Measurements from ENCODE around the gene CNTNAP2. TPM values are rescaled to one million over a fixed set of nuclear protein-coding genes. Genes with fewer than 3 reads are reported as not detected.
"Not testable (repeated sequence)": the region's sequence is repeated elsewhere in the genome, so short reads cannot be mapped to it uniquely, and the experiment has no call there.

CNTNAP2 gene
- total RNA-seq, 2 experiments from 2014 or later: not detected

DNA sequence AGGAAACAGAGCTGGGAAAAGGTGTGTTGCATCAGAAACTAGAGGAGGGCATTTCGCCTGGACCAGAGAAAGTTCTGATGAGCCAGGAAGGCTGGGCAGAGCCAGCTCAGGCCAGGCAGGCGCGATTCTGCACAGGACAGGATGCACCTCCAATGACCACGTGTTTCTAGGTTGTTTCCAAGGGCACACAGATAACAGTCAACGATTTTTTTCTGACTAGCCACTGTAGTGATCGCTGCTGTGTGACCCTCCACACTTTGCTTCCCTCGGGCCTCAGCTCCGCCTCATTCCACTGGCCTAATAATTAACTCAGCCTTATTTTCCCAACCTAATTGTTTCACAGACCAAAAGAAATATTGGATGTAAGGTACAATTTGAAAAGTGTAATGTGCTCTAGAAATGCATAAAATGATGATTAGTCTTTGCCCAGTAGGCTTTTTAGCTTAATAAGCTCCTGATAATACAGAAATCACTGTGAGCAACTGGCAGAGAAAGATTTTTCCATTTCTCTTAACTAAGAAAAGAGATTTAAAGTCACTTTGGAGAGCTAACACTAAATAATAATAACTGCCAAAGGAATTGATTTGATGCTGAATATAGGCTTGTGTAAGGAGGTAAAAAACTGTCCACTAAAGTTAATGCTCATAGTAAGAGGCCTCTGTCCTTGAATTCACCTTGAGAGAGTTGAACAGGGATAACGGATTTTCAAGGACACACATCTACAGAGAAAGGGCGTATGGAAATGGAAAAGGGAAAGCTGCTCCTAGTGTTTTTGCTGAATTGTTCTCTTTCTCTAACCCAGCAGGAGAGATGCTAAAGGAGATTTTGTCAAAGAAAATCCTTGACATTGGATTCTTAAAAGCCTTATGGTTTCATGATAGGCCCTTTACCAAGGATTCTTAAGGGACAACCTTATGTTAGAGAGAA is 2183.0 kb downstream of the CNTNAP2 start:
- ATAC-seq (ENCODE audit: low read depth) (no peak), DNase-seq (no peak)
- no peaks in the 10 kb centered on the region for H3K9me3 Mint-ChIP-seq
- H3K36me3 Mint-ChIP-seq: no peaks in the 10 kb centered on the region
- peaks cover 2% of the 10 kb centered on the region for H3K27me3 Mint-ChIP-seq
- peaks cover 4% of the 10 kb centered on the region for H3K4me1 Mint-ChIP-seq
- POLR2A ChIA-PET: no interaction called here
- no peak overlapping the region for H3K27ac Mint-ChIP-seq
- H3K4me3 Mint-ChIP-seq: no peak overlapping the region

DNA sequence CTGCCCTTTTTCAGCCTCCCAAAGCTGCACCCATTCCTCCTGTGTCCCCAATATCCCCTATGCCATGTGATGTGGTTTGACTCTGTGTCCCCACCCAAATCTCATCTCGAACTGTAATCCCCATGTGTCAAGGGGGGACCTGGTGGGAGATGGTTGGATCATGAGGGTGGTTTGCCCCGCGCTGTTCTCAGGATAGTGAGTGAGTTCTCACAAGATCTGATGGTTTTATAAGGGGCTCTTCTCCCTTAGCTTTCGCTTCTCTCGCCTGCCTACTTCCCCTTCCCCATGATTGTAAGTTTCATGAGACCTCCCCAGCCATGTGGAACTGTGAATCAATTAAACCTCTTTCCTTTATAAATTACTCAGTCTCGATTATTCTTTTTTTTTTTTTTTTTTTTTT is 2185.8 kb downstream of the CNTNAP2 start:
- H3K36me3 Mint-ChIP-seq; H3K4me3 Mint-ChIP-seq; H3K9me3 Mint-ChIP-seq; DNase-seq; H3K4me1 Mint-ChIP-seq; POLR2A ChIA-PET; H3K27me3 Mint-ChIP-seq; H3K27ac Mint-ChIP-seq; ATAC-seq (ENCODE audit: low read depth): not testable (repeated sequence)

DNA sequence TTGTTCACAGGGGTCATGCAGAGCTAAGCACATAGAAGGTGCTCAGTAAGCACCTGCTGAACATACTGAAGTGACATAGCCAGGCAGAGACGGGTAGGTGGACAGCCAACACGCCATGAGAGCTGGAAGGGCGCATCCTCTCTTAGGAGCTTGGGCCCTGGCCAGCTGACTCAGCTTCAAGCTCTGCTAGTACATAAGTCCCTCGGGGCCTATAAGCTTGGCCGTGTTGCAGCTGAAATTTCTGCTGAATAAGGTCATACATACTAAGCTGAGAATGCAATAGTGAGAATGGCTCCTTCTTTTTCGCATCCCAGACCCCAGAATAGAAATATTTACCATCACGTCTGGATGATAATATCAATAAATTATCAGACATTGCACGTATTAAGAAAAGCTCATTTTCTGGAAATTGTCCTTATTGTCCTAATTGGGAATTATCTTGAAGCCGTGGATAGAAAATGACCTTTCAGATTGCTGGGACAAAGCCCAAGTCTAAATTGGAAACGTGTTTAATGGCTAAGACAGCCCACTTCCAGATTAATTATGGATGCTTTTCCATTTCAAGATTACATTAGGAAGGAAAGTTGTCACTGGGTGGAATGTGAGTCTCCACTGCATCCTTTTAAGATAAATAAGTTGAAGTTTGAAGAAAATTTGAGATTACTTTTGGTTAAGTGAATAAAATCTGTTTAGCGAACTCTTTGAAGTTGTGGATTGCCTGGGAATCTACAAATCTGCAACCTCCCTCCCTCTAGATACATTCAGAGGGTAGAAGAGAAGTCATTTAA is 2186.9 kb downstream of the CNTNAP2 start:
- ATAC-seq (ENCODE audit: low read depth) (no peak), DNase-seq (no peak)
- H3K4me1 Mint-ChIP-seq: peaks cover 7% of the 10 kb centered on the region
- H3K27ac Mint-ChIP-seq: no peak overlapping the region
- no peaks in the 10 kb centered on the region for H3K36me3 Mint-ChIP-seq
- H3K9me3 Mint-ChIP-seq: no peaks in the 10 kb centered on the region
- POLR2A ChIA-PET: no interaction called here
- H3K4me3 Mint-ChIP-seq: no peak overlapping the region
- no peaks in the 10 kb centered on the region for H3K27me3 Mint-ChIP-seq

DNA sequence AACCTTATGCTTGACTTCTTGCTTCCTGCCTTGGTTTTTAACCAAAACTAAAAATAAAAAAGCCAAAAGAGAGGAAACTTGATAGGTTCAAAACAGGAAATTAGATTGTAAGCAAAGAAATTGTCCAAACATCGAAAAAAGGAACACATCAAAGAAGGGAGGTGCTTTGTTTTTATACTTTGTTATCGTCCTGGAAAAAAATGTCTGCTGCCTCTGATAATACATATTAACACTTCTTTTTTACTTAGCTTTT is 2187.4 kb downstream of the CNTNAP2 start:
- no peaks in the 10 kb centered on the region for H3K27me3 Mint-ChIP-seq
- H3K4me3 Mint-ChIP-seq: no peak overlapping the region
- H3K27ac Mint-ChIP-seq: no peak overlapping the region
- H3K9me3 Mint-ChIP-seq: no peaks in the 10 kb centered on the region
- POLR2A ChIA-PET: no interaction called here
- no peaks in the 10 kb centered on the region for H3K36me3 Mint-ChIP-seq
- H3K4me1 Mint-ChIP-seq: peaks cover 7% of the 10 kb centered on the region
- no peak for DNase-seq
- ATAC-seq (ENCODE audit: low read depth): no peak

DNA sequence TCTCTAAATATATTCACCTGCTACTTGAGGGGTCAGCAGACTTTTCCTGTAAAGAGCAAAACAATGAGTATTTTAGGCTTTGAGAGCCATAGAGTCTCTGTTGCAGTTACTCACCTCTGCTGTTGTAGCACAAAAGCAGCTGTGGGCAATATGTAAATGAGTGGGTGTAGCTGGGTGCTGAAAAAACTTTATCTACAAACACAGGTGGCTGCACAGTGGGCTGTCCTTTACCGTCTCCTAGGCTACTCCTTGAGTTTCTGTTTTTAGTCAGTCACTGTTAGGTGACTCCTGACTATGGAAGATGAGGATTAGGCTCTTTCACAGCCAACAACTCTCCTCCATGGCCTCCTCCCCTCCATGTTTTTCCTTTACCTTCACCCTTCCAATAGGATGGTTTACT is 2187.9 kb downstream of the CNTNAP2 start:
- no peak overlapping the region for H3K27ac Mint-ChIP-seq
- no peaks in the 10 kb centered on the region for H3K27me3 Mint-ChIP-seq
- no peak for ATAC-seq (ENCODE audit: low read depth)
- no peak overlapping the region for H3K4me3 Mint-ChIP-seq
- no peaks in the 10 kb centered on the region for H3K36me3 Mint-ChIP-seq
- POLR2A ChIA-PET: no interaction called here
- H3K4me1 Mint-ChIP-seq: peaks cover 7% of the 10 kb centered on the region
- DNase-seq: no peak
- H3K9me3 Mint-ChIP-seq: no peaks in the 10 kb centered on the region

DNA sequence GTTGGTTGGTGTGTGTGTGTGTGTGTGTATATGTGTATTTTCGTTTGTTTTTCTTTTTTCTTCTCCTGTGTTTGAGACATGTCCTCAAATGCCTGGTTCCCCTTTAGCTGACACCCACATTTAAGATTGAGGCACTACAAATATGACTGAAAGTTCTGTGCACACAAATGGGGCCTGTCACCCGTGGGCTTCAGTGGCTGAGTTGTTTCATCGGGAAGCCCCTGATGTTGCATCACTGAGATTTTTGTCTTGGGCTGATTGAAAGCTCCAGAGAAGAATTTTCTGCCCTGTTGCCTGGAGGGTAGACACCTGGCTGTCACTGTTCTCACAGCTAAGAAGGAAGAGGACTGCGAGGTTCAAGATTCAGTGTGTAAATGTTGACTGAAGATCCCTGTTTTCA is 2190.2 kb downstream of the CNTNAP2 start:
- no peak overlapping the region for H3K27ac Mint-ChIP-seq
- peaks cover 7% of the 10 kb centered on the region for H3K4me1 Mint-ChIP-seq
- DNase-seq (no peak), ATAC-seq (ENCODE audit: low read depth) (no peak)
- no peaks in the 10 kb centered on the region for H3K36me3 Mint-ChIP-seq
- no peaks in the 10 kb centered on the region for H3K27me3 Mint-ChIP-seq
- POLR2A ChIA-PET: no interaction called here
- no peak overlapping the region for H3K4me3 Mint-ChIP-seq
- no peaks in the 10 kb centered on the region for H3K9me3 Mint-ChIP-seq

DNA sequence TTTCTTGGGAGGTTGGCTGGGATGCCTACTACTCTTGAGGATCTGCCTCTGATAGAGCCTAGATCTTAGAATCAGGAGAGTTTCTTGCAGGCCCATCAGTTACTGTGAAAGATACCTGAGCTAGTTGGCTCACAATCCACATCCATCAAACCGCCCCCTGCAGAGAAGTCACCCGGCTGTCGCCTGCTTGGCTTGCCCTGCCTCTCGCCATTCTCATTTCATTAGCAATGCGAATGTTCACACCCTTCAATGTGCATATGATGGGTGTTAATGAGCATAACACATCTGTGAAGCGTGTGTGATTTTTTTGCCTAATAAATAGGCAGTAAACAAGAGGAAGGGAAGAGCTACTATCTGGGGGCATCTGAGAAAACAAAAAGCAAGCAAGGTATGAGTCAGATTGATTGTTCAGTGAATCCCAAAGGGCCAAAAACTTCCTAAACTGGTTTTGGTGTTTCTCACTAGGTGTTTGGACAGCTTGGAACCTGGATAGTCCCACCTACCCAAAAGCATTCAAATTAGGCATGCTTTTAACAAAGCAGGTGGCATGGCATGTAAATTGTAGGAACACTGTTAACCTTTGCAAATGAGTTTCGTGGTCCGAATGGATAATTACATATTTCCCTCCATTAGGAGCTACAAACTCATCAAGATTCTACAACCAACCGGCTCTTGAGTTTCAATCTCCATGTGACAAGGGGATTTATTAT is 2201.7 kb downstream of the CNTNAP2 start:
- Mint-ChIP-seq H3K4me1 (no peaks in the 10 kb centered on the region), H3K9me3 (peaks cover 4% of the 10 kb centered on the region), H3K36me3 (no peaks in the 10 kb centered on the region), H3K27ac (no peak overlapping the region), H3K4me3 (no peak overlapping the region), H3K27me3 (no peaks in the 10 kb centered on the region)
- POLR2A ChIA-PET: no interaction called here
- ATAC-seq (ENCODE audit: low read depth): no peak
- DNase-seq: no peak

DNA sequence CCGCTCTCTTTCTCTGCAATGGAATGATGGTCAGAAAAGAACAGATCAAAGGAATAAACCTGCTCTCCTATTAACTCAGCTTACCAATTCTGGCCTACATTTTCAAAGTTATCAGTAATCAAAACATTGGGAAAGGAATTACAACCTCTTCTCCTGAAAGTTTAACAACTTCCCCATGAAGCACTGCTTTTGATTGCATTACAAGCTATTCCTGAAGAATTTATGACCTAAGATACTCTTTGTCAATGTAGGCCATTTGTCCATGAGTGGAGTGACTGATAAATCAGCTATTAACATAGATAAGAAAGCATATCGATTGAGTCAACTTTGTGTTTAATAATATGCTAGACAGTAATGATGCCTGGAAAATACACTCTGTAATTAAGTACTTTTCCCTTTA is 2202.2 kb downstream of the CNTNAP2 start:
- ATAC-seq (ENCODE audit: low read depth) (no peak), DNase-seq (no peak)
- Mint-ChIP-seq H3K27ac (no peak overlapping the region), H3K4me3 (no peak overlapping the region), H3K4me1 (no peaks in the 10 kb centered on the region), H3K27me3 (peaks cover 3% of the 10 kb centered on the region), H3K9me3 (peaks cover 3% of the 10 kb centered on the region), H3K36me3 (no peaks in the 10 kb centered on the region)
- POLR2A ChIA-PET: no interaction called here

DNA sequence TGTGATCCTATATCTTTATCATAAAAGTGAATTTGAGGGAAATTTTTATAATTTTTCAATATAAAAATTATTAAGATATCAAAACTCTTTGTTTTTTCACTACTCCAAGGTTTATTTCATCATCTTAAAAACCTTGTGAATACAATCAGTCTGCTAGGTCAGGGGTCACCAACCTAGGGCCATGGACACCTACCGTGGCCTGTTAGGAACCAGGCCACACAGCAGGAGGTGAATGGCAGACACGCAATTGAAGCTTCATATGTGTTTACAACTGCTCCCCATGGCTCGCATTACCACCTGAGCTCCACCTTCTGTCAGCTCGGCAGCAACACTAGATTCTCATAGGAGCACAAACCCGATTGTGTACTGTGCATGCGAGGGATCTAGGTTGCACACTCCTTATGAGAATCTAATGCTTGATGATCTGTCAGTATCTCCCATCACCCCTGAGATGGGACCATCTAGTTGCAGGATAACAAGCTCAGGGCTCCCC is 2202.8 kb downstream of the CNTNAP2 start:
- H3K36me3 Mint-ChIP-seq: no peaks in the 10 kb centered on the region
- no peak for ATAC-seq (ENCODE audit: low read depth)

DNA sequence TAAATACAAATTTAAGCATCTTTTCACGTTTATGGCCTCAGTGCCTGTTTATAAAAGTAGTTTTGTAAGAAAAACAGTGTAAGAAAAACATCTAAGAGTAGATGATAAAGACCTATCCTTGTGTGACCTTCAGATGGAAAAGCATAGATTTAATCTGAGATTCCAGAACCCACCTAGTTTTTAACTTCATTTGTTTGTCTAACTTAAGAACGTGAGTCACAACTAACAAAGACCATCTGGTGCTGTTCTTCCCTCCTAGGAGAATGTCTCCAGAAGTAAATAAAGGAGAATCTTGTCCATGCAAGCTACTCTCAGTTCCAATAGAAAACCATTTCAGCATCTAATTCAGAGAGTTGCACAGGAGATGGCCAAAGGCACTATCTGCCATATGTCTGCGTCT is 2208.6 kb downstream of the CNTNAP2 start:
- H3K27ac Mint-ChIP-seq: no peak overlapping the region
- ATAC-seq (ENCODE audit: low read depth): no peak
- no peaks in the 10 kb centered on the region for H3K4me1 Mint-ChIP-seq
- POLR2A ChIA-PET: no interaction called here
- H3K36me3 Mint-ChIP-seq: peaks cover 1% of the 10 kb centered on the region
- H3K4me3 Mint-ChIP-seq: no peak overlapping the region
- no peak for DNase-seq
- H3K9me3 Mint-ChIP-seq: peaks cover 6% of the 10 kb centered on the region
- H3K27me3 Mint-ChIP-seq: peaks cover 4% of the 10 kb centered on the region

More for the DNA sequence above, 2202.8 kb downstream of the CNTNAP2 start:
- no peaks in the 10 kb centered on the region for H3K4me1 Mint-ChIP-seq
- no peak overlapping the region for H3K27ac Mint-ChIP-seq
- POLR2A ChIA-PET: no interaction called here
- no peak for DNase-seq
- no peak overlapping the region for H3K4me3 Mint-ChIP-seq
- no peaks in the 10 kb centered on the region for H3K9me3 Mint-ChIP-seq
- peaks cover 3% of the 10 kb centered on the region for H3K27me3 Mint-ChIP-seq

DNA sequence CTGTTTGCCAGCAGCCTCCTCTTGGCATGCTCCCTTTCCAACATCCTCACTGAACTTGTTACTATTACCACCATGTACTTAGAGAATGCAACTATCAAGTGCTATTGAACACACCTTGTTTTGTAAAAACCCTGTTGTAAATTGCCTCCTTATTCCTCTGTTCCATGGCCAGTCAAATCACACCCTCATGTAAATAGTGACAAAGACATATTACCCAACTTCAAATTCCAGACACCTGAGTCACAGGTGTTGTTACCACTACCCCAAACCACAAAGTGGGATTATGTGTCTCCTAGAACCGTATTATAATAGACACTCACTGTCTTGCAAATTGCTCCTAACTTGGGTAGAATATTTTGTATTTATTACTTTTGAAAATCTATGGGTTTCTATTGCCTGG is 2210.8 kb downstream of the CNTNAP2 start:
- Mint-ChIP-seq H3K4me1 (no peaks in the 10 kb centered on the region), H3K9me3 (peaks cover 20% of the 10 kb centered on the region), H3K36me3 (peaks cover 5% of the 10 kb centered on the region), H3K27ac (no peak overlapping the region), H3K4me3 (no peak overlapping the region), H3K27me3 (peaks cover 4% of the 10 kb centered on the region)
- DNase-seq: no peak
- ATAC-seq (ENCODE audit: low read depth): no peak
- POLR2A ChIA-PET: no interaction called here

DNA sequence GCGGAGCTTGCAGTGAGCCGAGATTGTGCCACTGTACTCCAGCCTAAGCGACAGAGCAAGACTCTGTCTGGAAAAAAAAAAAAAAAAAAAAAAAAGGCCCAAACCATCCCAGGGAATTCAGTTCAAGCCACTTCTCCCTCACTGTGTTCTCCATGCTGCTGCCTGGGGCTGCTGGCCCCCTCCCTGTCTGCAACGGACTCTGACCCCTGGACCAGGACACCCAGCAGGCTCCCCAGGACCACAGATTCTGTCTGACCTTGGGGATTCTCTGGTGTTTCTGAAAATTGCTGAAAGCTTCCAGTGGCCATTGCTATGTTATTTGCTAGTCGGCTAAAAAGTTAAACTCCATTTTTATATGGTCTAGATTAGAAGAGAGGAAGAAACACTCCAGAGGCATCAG is 2212.3 kb downstream of the CNTNAP2 start:
- Mint-ChIP-seq H3K27ac (no peak overlapping the region), H3K36me3 (peaks cover 5% of the 10 kb centered on the region), H3K27me3 (peaks cover 2% of the 10 kb centered on the region), H3K4me1 (no peaks in the 10 kb centered on the region), H3K9me3 (peaks cover 20% of the 10 kb centered on the region), H3K4me3 (no peak overlapping the region)
- POLR2A ChIA-PET: no interaction called here
- no peak for DNase-seq
- ATAC-seq (ENCODE audit: low read depth): no peak

DNA sequence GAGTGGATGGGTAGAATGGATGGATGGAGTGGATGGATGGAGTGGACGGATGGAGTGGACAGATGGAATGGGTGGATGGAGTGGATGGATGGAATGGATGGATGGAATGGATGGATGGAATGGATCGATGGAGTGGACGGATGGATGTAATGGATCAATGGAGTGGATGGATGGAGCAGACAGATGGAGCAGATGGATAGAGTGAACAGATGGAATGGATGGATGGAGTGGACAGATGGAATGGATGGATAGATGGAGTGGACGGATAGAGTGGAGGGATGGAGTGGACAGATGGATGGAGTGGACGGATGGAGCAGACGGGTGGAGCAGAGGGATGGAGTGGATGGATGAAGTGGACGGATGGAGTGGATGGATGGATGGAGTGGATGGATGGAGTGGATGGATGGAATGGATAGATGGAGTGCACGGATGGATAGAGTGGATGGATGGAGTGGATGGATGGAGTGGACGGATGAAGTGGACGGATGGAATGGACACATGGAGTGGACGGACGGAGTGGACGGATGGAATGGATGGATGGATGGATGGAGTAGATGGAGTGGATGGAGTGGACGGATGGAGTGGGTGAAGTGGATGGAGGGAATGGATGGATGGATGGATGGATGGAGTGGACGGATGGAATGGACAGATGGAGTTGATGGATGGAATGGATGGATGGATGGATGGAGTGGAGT is 2213.7 kb downstream of the CNTNAP2 start:
- H3K9me3 Mint-ChIP-seq: peaks cover 20% of the 10 kb centered on the region
- POLR2A ChIA-PET: no interaction called here

More for the DNA sequence above, 2213.7 kb downstream of the CNTNAP2 start:
- DNase-seq (no peak), ATAC-seq (ENCODE audit: low read depth) (no peak)
- peak overlapping the region; percentile 23 for H3K4me3 Mint-ChIP-seq
- H3K27me3 Mint-ChIP-seq: peaks cover 7% of the 10 kb centered on the region
- peaks cover 5% of the 10 kb centered on the region for H3K36me3 Mint-ChIP-seq
- no peaks in the 10 kb centered on the region for H3K4me1 Mint-ChIP-seq
- no peak overlapping the region for H3K27ac Mint-ChIP-seq
